GM19023 (cell line): ENCODE results near the gene GEMIN7.
"Not testable (repeated sequence)": the region's sequence is repeated elsewhere in the genome, so short reads cannot be mapped to it uniquely, and the experiment has no call there.

Source experiments
- ATAC-seq: cut with Tn5 transposase; IDR thresholded peaks from one replicate; pipeline ENCODE4 v1.9.1; 2021; ENCODE audit warnings: mild to moderate bottlenecking, moderate library complexity; ENCODE audit not compliant: unreplicated experiment

The GEMIN7 gene

GRCh38 chr19:45102481-45102880, 23.4 kb downstream of the GEMIN7 start:
- ATAC-seq: no peak

- no peak for ATAC-seq
Measured at GRCh38 chr19:45103156-45103507, 24.1 kb downstream of the GEMIN7 start.

- ATAC-seq: no peak
Measured at GRCh38 chr19:45103508-45104319, 24.7 kb downstream of the GEMIN7 start.

GRCh38 chr19:45104658-45105349, 25.7 kb downstream of the GEMIN7 start:
- no peak for ATAC-seq

GRCh38 chr19:45106363-45106762, 27.3 kb downstream of the GEMIN7 start:
- not testable (repeated sequence) for ATAC-seq

GRCh38 chr19:45107621-45108150, 28.6 kb downstream of the GEMIN7 start:
- no peak for ATAC-seq

GRCh38 chr19:45110851-45111266, 31.8 kb downstream of the GEMIN7 start:
- no peak for ATAC-seq

GRCh38 chr19:45112111-45112827, 33.2 kb downstream of the GEMIN7 start:
- no peak for ATAC-seq

- no peak for ATAC-seq
Measured at GRCh38 chr19:45113628-45114027, 34.6 kb downstream of the GEMIN7 start.

GRCh38 chr19:45114116-45114515, 35.1 kb downstream of the GEMIN7 start:
- ATAC-seq: no peak

- no peak for ATAC-seq
Measured at GRCh38 chr19:45115809-45116615, 37.0 kb downstream of the GEMIN7 start.

- no peak for ATAC-seq
Measured at GRCh38 chr19:45117167-45117594, 38.1 kb downstream of the GEMIN7 start.

GRCh38 chr19:45117671-45118070, 38.6 kb downstream of the GEMIN7 start:
- no peak for ATAC-seq

- ATAC-seq: no peak
Measured at GRCh38 chr19:45118106-45118505, 39.0 kb downstream of the GEMIN7 start.

GRCh38 chr19:45118591-45119355, 39.7 kb downstream of the GEMIN7 start:
- not testable (repeated sequence) for ATAC-seq

- no peak for ATAC-seq
Measured at GRCh38 chr19:45119582-45119981, 40.5 kb downstream of the GEMIN7 start.

GRCh38 chr19:45121827-45122345, 42.8 kb downstream of the GEMIN7 start:
- ATAC-seq: no peak

GRCh38 chr19:45122832-45123231, 43.8 kb downstream of the GEMIN7 start:
- no peak for ATAC-seq

- no peak for ATAC-seq
Measured at GRCh38 chr19:45123440-45123850, 44.4 kb downstream of the GEMIN7 start.

GRCh38 chr19:45124021-45124420, 45.0 kb downstream of the GEMIN7 start:
- ATAC-seq: no peak
